ENCODE data around the gene RNF212. TPM values are rescaled to one million over a fixed set of nuclear protein-coding genes. Genes with fewer than 3 reads are reported as not detected.
A peak's percentile ranks its signal among the peaks of the same experiment; 100 is the strongest.

RNF212 gene
- total RNA-seq, 4 donors from 2014 or later: 3.8 to 9.7 (median 7.3) TPM

GRCh38 chr4:1154523-1155182 is 41.3 kb upstream of the RNF212 start:
- H3K36me3 ChIP-seq: no peaks in the 10 kb centered on the region
- no peak overlapping the region for H3K4me3 ChIP-seq
- H3K4me1 ChIP-seq: peaks cover 9 to 18% (median 16%) of the 10 kb centered on the region in 4 donors
- WGBS: 60% methylated on average over 19 of the region's 21 CpGs
- H3K27ac ChIP-seq (replicated peaks in 1 of 4): peak overlapping the region in 3 of 4 donors; percentile 5 to 23 (median 20)
- TF ChIP-seq POLR2A (IDR thresholded peaks at IDR 0.05; ENCODE audit: low read depth) (no peak), CTCF (IDR thresholded peaks at IDR 0.05) (no peak), POLR2AphosphoS5 (IDR thresholded peaks at IDR 0.05) (peak in 1 of 2 donors; percentile 37), EP300 (IDR thresholded peaks at IDR 0.05) (no peak)
- peak; percentile 89 for DNase-seq (ENCODE audit: extremely low spot score)
- H3K27me3 ChIP-seq: peaks cover 0 to 23% (median 0%) of the 10 kb centered on the region in 4 donors
- intact Hi-C loops (cut with DNase I): no loop called here
- peaks cover 0 to 12% (median 10%) of the 10 kb centered on the region in 4 donors for H3K9me3 ChIP-seq

DNA sequence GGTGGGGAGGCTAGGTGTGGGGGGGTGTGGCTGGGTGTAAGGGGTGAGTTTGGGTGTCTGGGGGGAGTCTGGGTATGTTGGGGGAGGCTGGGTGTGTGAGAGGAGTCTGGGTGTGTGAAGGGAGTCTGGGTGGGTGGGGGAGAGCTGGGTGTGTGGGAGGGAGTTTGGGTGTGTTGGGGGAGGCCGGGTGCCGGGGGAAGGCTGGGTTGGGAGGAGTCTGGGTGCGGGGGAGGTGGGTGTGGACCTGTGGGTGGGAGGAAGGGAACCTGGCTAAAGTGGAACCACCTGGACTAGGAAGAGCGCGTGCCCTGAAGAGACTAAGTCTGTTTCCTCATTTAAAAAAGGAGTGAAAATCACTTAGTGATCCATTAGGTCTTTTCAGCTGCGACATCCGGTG is 40.8 kb upstream of the RNF212 start:
- H3K27ac ChIP-seq (replicated peaks in 1 of 4): no peak overlapping the region
- peaks cover 0 to 23% (median 0%) of the 10 kb centered on the region in 4 donors for H3K27me3 ChIP-seq
- no peaks in the 10 kb centered on the region for H3K36me3 ChIP-seq
- peaks cover 9 to 18% (median 16%) of the 10 kb centered on the region in 4 donors for H3K4me1 ChIP-seq
- intact Hi-C loops (cut with DNase I): no loop called here
- DNase-seq (ENCODE audit: extremely low spot score): peak; percentile 60
- no peak for TF ChIP-seq POLR2AphosphoS5 (IDR thresholded peaks at IDR 0.05)
- no peak for TF ChIP-seq CTCF (IDR thresholded peaks at IDR 0.05)
- no peak for TF ChIP-seq EP300 (IDR thresholded peaks at IDR 0.05)
- TF ChIP-seq POLR2A (IDR thresholded peaks at IDR 0.05; ENCODE audit: low read depth): no peak
- WGBS: 69% methylated on average over 7 of the region's 7 CpGs
- H3K4me3 ChIP-seq: no peak overlapping the region
- peaks cover 0 to 12% (median 10%) of the 10 kb centered on the region in 4 donors for H3K9me3 ChIP-seq

- 73% methylated on average over 11 of the region's 11 CpGs for WGBS
- Histone ChIP-seq H3K36me3 (no peaks in the 10 kb centered on the region), H3K27me3 (peaks cover 0 to 23% (median 0%) of the 10 kb centered on the region in 4 donors), H3K4me3 (no peak overlapping the region), H3K4me1 (peaks cover 9 to 18% (median 16%) of the 10 kb centered on the region in 4 donors), H3K9me3 (peaks cover 0 to 12% (median 10%) of the 10 kb centered on the region in 4 donors), H3K27ac (replicated peaks in 1 of 4) (no peak overlapping the region)
- TF ChIP-seq EP300 (IDR thresholded peaks at IDR 0.05) (no peak), CTCF (IDR thresholded peaks at IDR 0.05) (no peak), POLR2AphosphoS5 (IDR thresholded peaks at IDR 0.05) (no peak), POLR2A (IDR thresholded peaks at IDR 0.05; ENCODE audit: low read depth) (no peak)
- intact Hi-C loops (cut with DNase I): no loop called here
- no peak for DNase-seq (ENCODE audit: extremely low spot score)
Measured at GRCh38 chr4:1153567-1154090, 40.3 kb upstream of the RNF212 start.

DNA sequence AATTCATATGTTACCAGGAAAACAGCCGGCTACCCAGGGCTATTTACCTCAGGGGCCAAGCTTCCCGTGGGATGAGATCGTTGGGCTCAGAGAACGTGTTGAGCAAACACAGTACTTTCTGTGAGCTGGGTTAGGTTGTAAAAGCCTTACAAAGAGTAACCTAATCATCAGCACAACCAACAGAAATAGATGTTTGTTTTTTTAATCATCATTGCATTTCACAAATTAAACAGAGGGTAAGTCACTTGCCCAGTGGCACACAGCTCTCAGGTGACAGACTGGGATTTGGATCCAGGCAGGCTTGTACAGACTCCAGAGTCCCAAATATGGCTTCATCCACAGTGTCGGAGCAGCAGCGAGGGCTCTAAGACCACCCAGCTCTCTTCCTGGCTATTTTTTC is 38.9 kb upstream of the RNF212 start:
- Histone ChIP-seq H3K4me3 (no peak overlapping the region), H3K27ac (replicated peaks in 1 of 4) (no peak overlapping the region), H3K9me3 (no peaks in the 10 kb centered on the region), H3K4me1 (peaks cover 9 to 18% (median 16%) of the 10 kb centered on the region in 4 donors), H3K36me3 (no peaks in the 10 kb centered on the region), H3K27me3 (peaks cover 0 to 23% (median 0%) of the 10 kb centered on the region in 4 donors)
- WGBS: 56% methylated on average over 6 of the region's 6 CpGs
- no peak for DNase-seq (ENCODE audit: extremely low spot score)
- no peak for TF ChIP-seq POLR2A (IDR thresholded peaks at IDR 0.05; ENCODE audit: low read depth)
- TF ChIP-seq POLR2AphosphoS5 (IDR thresholded peaks at IDR 0.05): no peak
- no peak for TF ChIP-seq CTCF (IDR thresholded peaks at IDR 0.05)
- TF ChIP-seq EP300 (IDR thresholded peaks at IDR 0.05): no peak
- intact Hi-C loops (cut with DNase I): no loop called here

Data from esophagus muscularis mucosa (tissue), 4 donors.